SK-N-MC (cell line): ENCODE data around the gene ADCY3.

ENCODE experiments used
- DNase-seq: peaks from one replicate; pipeline ENCODE4 v3.0.0-alpha.2; 2011; ENCODE audit warnings: low read depth, low spot score
- H3K27ac ChIP-seq: fragments of 200-600 bp; sonication (generic); 2 replicates; pipeline ENCODE4 v1.5.1; 2016; ENCODE audit warnings: mixed run types
- H3K36me3 ChIP-seq: fragments of 200-600 bp; sonication (generic); 2 replicates; pipeline ENCODE4 v1.6.1; 2017; ENCODE audit warnings: antibody characterized with exemption, low read length, mixed read lengths; ENCODE audit not compliant: insufficient read depth
- H3K4me3 ChIP-seq: fragments of 200-600 bp; sonication (generic); 2 replicates; pipeline ENCODE4 v1.5.1; 2016
- H3K9ac ChIP-seq: fragments of 200-600 bp; sonication (generic); 2 replicates; pipeline ENCODE4 v1.8.0; 2017; ENCODE audit warnings: mixed run types, mixed read lengths; ENCODE audit not compliant: insufficient read length
- H3K9me3 ChIP-seq: fragments of 200-600 bp; sonication (generic); 2 replicates; pipeline ENCODE4 v1.6.1; 2017; ENCODE audit warnings: low read depth, mild to moderate bottlenecking, antibody characterized with exemption, low read length, moderate library complexity, mixed read lengths
- EZH2 ChIP-seq: fragments of 200-600 bp; sonication (generic); IDR thresholded peaks from one replicate; pipeline ENCODE4 v1.6.1; 2017; ENCODE audit warnings: antibody characterized with exemption
- FOXP2 ChIP-seq: optimal IDR thresholded peaks from 2 replicates; pipeline ENCODE3; 2011; ENCODE audit warnings: mild to moderate bottlenecking, moderate library complexity; ENCODE audit not compliant: insufficient read depth; ENCODE audit errors: extremely low read length, control extremely low read depth
- POLR2AphosphoS5 ChIP-seq: IDR thresholded peaks from 2 replicates; pipeline ENCODE4 v1.6.1; 2012; ENCODE audit warnings: mild to moderate bottlenecking, low read depth, low read length, borderline replicate concordance

The ADCY3 gene

GRCh38 chr2:24878341-24878740 is 41.7 kb downstream of the ADCY3 start:
- no peaks in the 10 kb centered on the region for H3K9me3 ChIP-seq
- H3K4me3 ChIP-seq: no peak overlapping the region
- TF ChIP-seq FOXP2 (no peak), EZH2 (no peak), POLR2AphosphoS5 (no peak)
- H3K27ac ChIP-seq: no peak overlapping the region
- DNase-seq: no peak
- no peak overlapping the region for H3K9ac ChIP-seq
- no peaks in the 10 kb centered on the region for H3K36me3 ChIP-seq

- Histone ChIP-seq H3K27ac (no peak overlapping the region), H3K9me3 (no peaks in the 10 kb centered on the region), H3K36me3 (no peaks in the 10 kb centered on the region), H3K9ac (no peak overlapping the region), H3K4me3 (no peak overlapping the region)
- DNase-seq: no peak
- no peak for TF ChIP-seq EZH2
- TF ChIP-seq FOXP2: no peak
- no peak for TF ChIP-seq POLR2AphosphoS5
Observed at GRCh38 chr2:24877646-24878045, 42.4 kb downstream of the ADCY3 start.

GRCh38 chr2:24877067-24877466 is 43.0 kb downstream of the ADCY3 start:
- Histone ChIP-seq H3K27ac (no peak overlapping the region), H3K4me3 (no peak overlapping the region), H3K36me3 (no peaks in the 10 kb centered on the region), H3K9ac (no peak overlapping the region), H3K9me3 (no peaks in the 10 kb centered on the region)
- no peak for TF ChIP-seq EZH2
- no peak for TF ChIP-seq POLR2AphosphoS5
- TF ChIP-seq FOXP2: no peak
- no peak for DNase-seq

GRCh38 chr2:24875901-24876300 is 44.1 kb downstream of the ADCY3 start:
- no peak for TF ChIP-seq POLR2AphosphoS5
- no peak for TF ChIP-seq EZH2
- no peak for TF ChIP-seq FOXP2
- Histone ChIP-seq H3K27ac (no peak overlapping the region), H3K9me3 (no peaks in the 10 kb centered on the region), H3K36me3 (no peaks in the 10 kb centered on the region), H3K4me3 (no peak overlapping the region), H3K9ac (no peak overlapping the region)
- DNase-seq: no peak

GRCh38 chr2:24875272-24875671 is 44.8 kb downstream of the ADCY3 start:
- no peak for DNase-seq
- TF ChIP-seq EZH2 (no peak), POLR2AphosphoS5 (no peak), FOXP2 (no peak)
- Histone ChIP-seq H3K27ac (no peak overlapping the region), H3K36me3 (no peaks in the 10 kb centered on the region), H3K9ac (no peak overlapping the region), H3K4me3 (no peak overlapping the region), H3K9me3 (no peaks in the 10 kb centered on the region)

GRCh38 chr2:24874035-24874434 is 46.0 kb downstream of the ADCY3 start:
- no peaks in the 10 kb centered on the region for H3K36me3 ChIP-seq
- H3K9me3 ChIP-seq: no peaks in the 10 kb centered on the region
- no peak overlapping the region for H3K27ac ChIP-seq
- H3K4me3 ChIP-seq: no peak overlapping the region
- no peak for DNase-seq
- no peak for TF ChIP-seq FOXP2
- TF ChIP-seq POLR2AphosphoS5: no peak
- no peak for TF ChIP-seq EZH2
- no peak overlapping the region for H3K9ac ChIP-seq

GRCh38 chr2:24873619-24874018 is 46.4 kb downstream of the ADCY3 start:
- Histone ChIP-seq H3K4me3 (no peak overlapping the region), H3K9me3 (no peaks in the 10 kb centered on the region), H3K9ac (no peak overlapping the region), H3K27ac (no peak overlapping the region), H3K36me3 (no peaks in the 10 kb centered on the region)
- TF ChIP-seq FOXP2 (no peak), POLR2AphosphoS5 (no peak), EZH2 (no peak)
- DNase-seq: no peak

GRCh38 chr2:24872344-24873115 is 47.5 kb downstream of the ADCY3 start:
- Histone ChIP-seq H3K9ac (no peak overlapping the region), H3K36me3 (no peaks in the 10 kb centered on the region), H3K4me3 (no peak overlapping the region), H3K27ac (no peak overlapping the region), H3K9me3 (no peaks in the 10 kb centered on the region)
- TF ChIP-seq FOXP2 (no peak), EZH2 (no peak), POLR2AphosphoS5 (no peak)
- DNase-seq: no peak
